ENCODE measurements around the gene AKAP9.

Gene AKAP9

GRCh38 chr7:92028226-92028625 is 87.6 kb downstream of the AKAP9 start:
- Histone ChIP-seq H3K27me3 (ENCODE audit: insufficient read depth, poor library complexity, severe bottlenecking) (no peaks in the 10 kb centered on the region), H3K27ac (replicated peaks) (no peak overlapping the region), H3K4me3 (replicated peaks; ENCODE audit: insufficient read depth, low read length) (no peak overlapping the region)
- TF ChIP-seq, protein P1, sequence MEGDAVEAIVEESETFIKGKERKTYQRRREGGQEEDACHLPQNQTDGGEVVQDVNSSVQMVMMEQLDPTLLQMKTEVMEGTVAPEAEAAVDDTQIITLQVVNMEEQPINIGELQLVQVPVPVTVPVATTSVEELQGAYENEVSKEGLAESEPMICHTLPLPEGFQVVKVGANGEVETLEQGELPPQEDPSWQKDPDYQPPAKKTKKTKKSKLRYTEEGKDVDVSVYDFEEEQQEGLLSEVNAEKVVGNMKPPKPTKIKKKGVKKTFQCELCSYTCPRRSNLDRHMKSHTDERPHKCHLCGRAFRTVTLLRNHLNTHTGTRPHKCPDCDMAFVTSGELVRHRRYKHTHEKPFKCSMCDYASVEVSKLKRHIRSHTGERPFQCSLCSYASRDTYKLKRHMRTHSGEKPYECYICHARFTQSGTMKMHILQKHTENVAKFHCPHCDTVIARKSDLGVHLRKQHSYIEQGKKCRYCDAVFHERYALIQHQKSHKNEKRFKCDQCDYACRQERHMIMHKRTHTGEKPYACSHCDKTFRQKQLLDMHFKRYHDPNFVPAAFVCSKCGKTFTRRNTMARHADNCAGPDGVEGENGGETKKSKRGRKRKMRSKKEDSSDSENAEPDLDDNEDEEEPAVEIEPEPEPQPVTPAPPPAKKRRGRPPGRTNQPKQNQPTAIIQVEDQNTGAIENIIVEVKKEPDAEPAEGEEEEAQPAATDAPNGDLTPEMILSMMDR (IDR thresholded peaks at IDR 0.05; ENCODE audit: insufficient read depth, low read length), result no peak
- TF ChIP-seq, protein P2, sequence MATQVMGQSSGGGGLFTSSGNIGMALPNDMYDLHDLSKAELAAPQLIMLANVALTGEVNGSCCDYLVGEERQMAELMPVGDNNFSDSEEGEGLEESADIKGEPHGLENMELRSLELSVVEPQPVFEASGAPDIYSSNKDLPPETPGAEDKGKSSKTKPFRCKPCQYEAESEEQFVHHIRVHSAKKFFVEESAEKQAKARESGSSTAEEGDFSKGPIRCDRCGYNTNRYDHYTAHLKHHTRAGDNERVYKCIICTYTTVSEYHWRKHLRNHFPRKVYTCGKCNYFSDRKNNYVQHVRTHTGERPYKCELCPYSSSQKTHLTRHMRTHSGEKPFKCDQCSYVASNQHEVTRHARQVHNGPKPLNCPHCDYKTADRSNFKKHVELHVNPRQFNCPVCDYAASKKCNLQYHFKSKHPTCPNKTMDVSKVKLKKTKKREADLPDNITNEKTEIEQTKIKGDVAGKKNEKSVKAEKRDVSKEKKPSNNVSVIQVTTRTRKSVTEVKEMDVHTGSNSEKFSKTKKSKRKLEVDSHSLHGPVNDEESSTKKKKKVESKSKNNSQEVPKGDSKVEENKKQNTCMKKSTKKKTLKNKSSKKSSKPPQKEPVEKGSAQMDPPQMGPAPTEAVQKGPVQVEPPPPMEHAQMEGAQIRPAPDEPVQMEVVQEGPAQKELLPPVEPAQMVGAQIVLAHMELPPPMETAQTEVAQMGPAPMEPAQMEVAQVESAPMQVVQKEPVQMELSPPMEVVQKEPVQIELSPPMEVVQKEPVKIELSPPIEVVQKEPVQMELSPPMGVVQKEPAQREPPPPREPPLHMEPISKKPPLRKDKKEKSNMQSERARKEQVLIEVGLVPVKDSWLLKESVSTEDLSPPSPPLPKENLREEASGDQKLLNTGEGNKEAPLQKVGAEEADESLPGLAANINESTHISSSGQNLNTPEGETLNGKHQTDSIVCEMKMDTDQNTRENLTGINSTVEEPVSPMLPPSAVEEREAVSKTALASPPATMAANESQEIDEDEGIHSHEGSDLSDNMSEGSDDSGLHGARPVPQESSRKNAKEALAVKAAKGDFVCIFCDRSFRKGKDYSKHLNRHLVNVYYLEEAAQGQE (IDR thresholded peaks at IDR 0.05; ENCODE audit: insufficient replicate concordance, low read depth), result no peak
- no peak for TF ChIP-seq GABPA (IDR thresholded peaks at IDR 0.05; ENCODE audit: low read depth)
- no peak for TF ChIP-seq SPI1 (IDR thresholded peaks at IDR 0.05; ENCODE audit: borderline replicate concordance, low read depth)
- TF ChIP-seq POLR2AphosphoS5 (IDR thresholded peaks at IDR 0.05; ENCODE audit: low read depth), result no peak
- DNase-seq (ENCODE audit: low read depth in 1 of 2, low spot score in 1 of 2), result no peak

DNA sequence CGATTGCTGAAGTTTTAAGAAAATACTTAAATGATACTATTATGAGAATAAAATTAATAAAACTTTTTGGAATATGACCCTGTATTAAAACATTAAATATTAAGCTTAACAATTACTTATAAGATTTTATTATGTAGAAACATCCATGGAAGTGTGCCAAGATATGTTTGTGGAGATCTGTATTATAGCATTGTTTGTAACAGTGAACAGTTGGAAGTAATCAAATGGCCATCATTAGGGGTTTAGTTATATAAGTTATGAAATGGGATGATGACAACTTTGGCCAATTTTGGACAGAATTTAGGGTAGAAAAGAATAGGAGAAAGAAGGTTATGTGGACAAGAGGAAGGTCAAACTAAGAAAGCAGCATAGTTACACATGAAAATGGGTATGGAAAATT is 88.0 kb downstream of the AKAP9 start:
- Histone ChIP-seq H3K27me3 (ENCODE audit: insufficient read depth, poor library complexity, severe bottlenecking) (no peaks in the 10 kb centered on the region), H3K27ac (replicated peaks) (no peak overlapping the region), H3K4me3 (replicated peaks; ENCODE audit: insufficient read depth, low read length) (no peak overlapping the region)
- TF ChIP-seq SPI1 (IDR thresholded peaks at IDR 0.05; ENCODE audit: borderline replicate concordance, low read depth) (no peak), POLR2AphosphoS5 (IDR thresholded peaks at IDR 0.05; ENCODE audit: low read depth) (no peak), GABPA (IDR thresholded peaks at IDR 0.05; ENCODE audit: low read depth) (no peak)
- TF ChIP-seq, protein P2 (IDR thresholded peaks at IDR 0.05; ENCODE audit: insufficient replicate concordance, low read depth), result no peak
- TF ChIP-seq, protein P1 (IDR thresholded peaks at IDR 0.05; ENCODE audit: insufficient read depth, low read length), result no peak
- DNase-seq (ENCODE audit: low read depth in 1 of 2, low spot score in 1 of 2), result no peak

- no peak for DNase-seq (ENCODE audit: low read depth in 1 of 2, low spot score in 1 of 2)
- Histone ChIP-seq H3K4me3 (replicated peaks; ENCODE audit: insufficient read depth, low read length) (no peak overlapping the region), H3K27ac (replicated peaks) (no peak overlapping the region), H3K27me3 (ENCODE audit: insufficient read depth, poor library complexity, severe bottlenecking) (no peaks in the 10 kb centered on the region)
- TF ChIP-seq POLR2AphosphoS5 (IDR thresholded peaks at IDR 0.05; ENCODE audit: low read depth) (no peak), SPI1 (IDR thresholded peaks at IDR 0.05; ENCODE audit: borderline replicate concordance, low read depth) (no peak), GABPA (IDR thresholded peaks at IDR 0.05; ENCODE audit: low read depth) (no peak)
- TF ChIP-seq, protein P2 (IDR thresholded peaks at IDR 0.05; ENCODE audit: insufficient replicate concordance, low read depth), result no peak
- TF ChIP-seq, protein P1 (IDR thresholded peaks at IDR 0.05; ENCODE audit: insufficient read depth, low read length), result no peak
Measured at GRCh38 chr7:92034116-92034515, 93.5 kb downstream of the AKAP9 start.

Measured in HL-60 (cell line).